Measurements from ENCODE around the gene DPH1.
A peak's percentile ranks its signal among the peaks of the same experiment; 100 is the strongest.

Gene DPH1

GRCh38 chr17:2064147-2064489 is 34.2 kb downstream of the DPH1 start:
- TF ChIP-seq CTCF (IDR thresholded peaks at IDR 0.05; ENCODE audit: borderline replicate concordance, insufficient read depth, low read depth, low read length), result no peak
- no peak overlapping the region for H3K4me3 ChIP-seq (ENCODE audit: low read depth, low read length)

GRCh38 chr17:2064520-2064971 is 34.6 kb downstream of the DPH1 start:
- no peak overlapping the region for H3K4me3 ChIP-seq (ENCODE audit: low read depth, low read length)
- no peak for TF ChIP-seq CTCF (IDR thresholded peaks at IDR 0.05; ENCODE audit: borderline replicate concordance, insufficient read depth, low read depth, low read length)

- H3K4me3 ChIP-seq (ENCODE audit: low read depth, low read length), result no peak overlapping the region
- peak; percentile 71 for TF ChIP-seq CTCF (IDR thresholded peaks at IDR 0.05; ENCODE audit: borderline replicate concordance, insufficient read depth, low read depth, low read length)
Observed at GRCh38 chr17:2064980-2065785, 35.2 kb downstream of the DPH1 start.

- H3K4me3 ChIP-seq (ENCODE audit: low read depth, low read length), result no peak overlapping the region
- no peak for TF ChIP-seq CTCF (IDR thresholded peaks at IDR 0.05; ENCODE audit: borderline replicate concordance, insufficient read depth, low read depth, low read length)
Observed at GRCh38 chr17:2065949-2066400, 36.0 kb downstream of the DPH1 start.

- TF ChIP-seq CTCF (IDR thresholded peaks at IDR 0.05; ENCODE audit: borderline replicate concordance, insufficient read depth, low read depth, low read length), result no peak
- no peak overlapping the region for H3K4me3 ChIP-seq (ENCODE audit: low read depth, low read length)
Observed at GRCh38 chr17:2067048-2067561, 37.2 kb downstream of the DPH1 start.

- no peak for TF ChIP-seq CTCF (IDR thresholded peaks at IDR 0.05; ENCODE audit: borderline replicate concordance, insufficient read depth, low read depth, low read length)
- no peak overlapping the region for H3K4me3 ChIP-seq (ENCODE audit: low read depth, low read length)
Observed at GRCh38 chr17:2067608-2068024, 37.7 kb downstream of the DPH1 start.

- no peak for TF ChIP-seq CTCF (IDR thresholded peaks at IDR 0.05; ENCODE audit: borderline replicate concordance, insufficient read depth, low read depth, low read length)
- no peak overlapping the region for H3K4me3 ChIP-seq (ENCODE audit: low read depth, low read length)
Observed at GRCh38 chr17:2068031-2068518, 38.1 kb downstream of the DPH1 start.
